Vagina (tissue), 2 donors: ENCODE measurements around the gene TNNI3.

ENCODE experiments used
- CTCF ChIP-seq, 3 experiments: fragments of 450-650 bp in 2 of 3; fragments of 200-600 bp in 1 of 3; sonication (generic) in 1 of 3; IDR thresholded peaks; one replicate each; pipeline ENCODE4 v1.5.1; 2017 to 2019; ENCODE audit warnings: antibody characterized with exemption in 3 of 3, mild to moderate bottlenecking in 2 of 3, moderate library complexity in 2 of 3
- POLR2A ChIP-seq, 2 donors: fragments of 450-650 bp; IDR thresholded peaks; one replicate each; pipeline ENCODE4 v1.6.1; 2017; ENCODE audit warnings: antibody characterized with exemption in 2 of 2, mild to moderate bottlenecking in 2 of 2, moderate library complexity in 2 of 2

- TF ChIP-seq CTCF (IDR thresholded peaks at IDR 0.05) (no peak), POLR2A (IDR thresholded peaks at IDR 0.05) (no peak)
Observed at GRCh38 chr19:55161571-55162322, 4.2 kb upstream of the TNNI3 start.
